ENCODE data around the gene MRPL49. TPM values are rescaled to one million over a fixed set of nuclear protein-coding genes. Genes with fewer than 3 reads are reported as not detected.

Gene MRPL49
- total RNA-seq, 1 experiment from 2014 or later: 55.9 TPM

DNA sequence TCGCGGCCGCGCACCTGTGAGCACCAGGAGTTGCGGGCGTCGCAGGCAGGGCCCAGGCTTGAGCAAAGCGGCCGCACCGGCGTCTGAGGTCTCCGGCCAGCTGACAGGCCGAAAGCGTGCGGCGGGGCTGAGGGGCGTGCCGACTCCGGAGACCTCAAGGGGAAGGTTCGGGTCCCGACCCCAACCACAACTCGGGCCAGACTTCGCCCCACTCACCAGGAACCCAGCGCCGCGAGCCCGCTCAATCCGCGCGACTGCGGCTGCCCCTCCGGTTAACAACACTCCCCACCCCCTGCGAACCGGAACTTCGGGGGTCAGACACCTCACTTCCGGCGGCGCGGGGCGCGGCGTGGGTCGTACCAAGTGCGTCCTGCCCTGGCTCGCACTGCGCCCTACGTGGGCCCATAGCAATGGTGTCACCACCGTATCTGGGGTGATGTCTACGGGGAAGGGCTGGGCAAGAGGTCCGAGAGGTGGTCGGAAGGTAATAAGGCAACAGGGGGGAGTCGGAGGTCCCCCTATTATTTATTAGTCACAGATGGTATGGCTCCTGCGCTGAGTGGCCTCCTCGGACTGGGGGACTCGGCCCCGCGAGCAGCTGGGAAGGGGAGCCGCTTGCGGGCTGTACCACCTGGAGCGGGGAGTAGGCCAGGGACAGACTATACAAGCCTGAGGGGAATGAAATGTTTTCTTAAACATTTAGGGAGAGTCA is 12.3 kb downstream of the MRPL49 start, which contains the start of gene SYVN1 (continued):
- TF ChIP-seq ZNF512 (CRISPR knock-in tag; IDR thresholded peaks at IDR 0.05; ENCODE audit: borderline replicate concordance): no peak
- no peak for TF ChIP-seq KAT7 (CRISPR knock-in tag; IDR thresholded peaks at IDR 0.05; ENCODE audit: borderline replicate concordance)
- no peak for TF ChIP-seq ZSCAN18 (CRISPR knock-in tag; IDR thresholded peaks at IDR 0.05)
- TF ChIP-seq NR1H2 (CRISPR knock-in tag; IDR thresholded peaks at IDR 0.05): no peak
- no peak for TF ChIP-seq MXD4 (CRISPR knock-in tag; IDR thresholded peaks at IDR 0.05; ENCODE audit: borderline replicate concordance)
- no peak for TF ChIP-seq ATF3 (CRISPR knock-in tag; conservative IDR thresholded peaks at IDR 0.05)
- TF ChIP-seq ZNF121 (CRISPR knock-in tag; IDR thresholded peaks at IDR 0.05): peak; percentile 39; the same call in 1 of the 2 replicates
- TF ChIP-seq FOXP4 (CRISPR knock-in tag; IDR thresholded peaks at IDR 0.05): peak; percentile 90
- TF ChIP-seq, protein P1, sequence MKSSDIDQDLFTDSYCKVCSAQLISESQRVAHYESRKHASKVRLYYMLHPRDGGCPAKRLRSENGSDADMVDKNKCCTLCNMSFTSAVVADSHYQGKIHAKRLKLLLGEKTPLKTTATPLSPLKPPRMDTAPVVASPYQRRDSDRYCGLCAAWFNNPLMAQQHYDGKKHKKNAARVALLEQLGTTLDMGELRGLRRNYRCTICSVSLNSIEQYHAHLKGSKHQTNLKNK (CRISPR knock-in tag; IDR thresholded peaks at IDR 0.05): no peak
- TF ChIP-seq ATF2 (CRISPR knock-in tag; IDR thresholded peaks at IDR 0.05; ENCODE audit: borderline replicate concordance, low read depth): no peak
- no peak for TF ChIP-seq TCF7 (CRISPR knock-in tag; IDR thresholded peaks at IDR 0.05; ENCODE audit: low read depth)
- no peak for TF ChIP-seq NR3C1 (CRISPR knock-in tag; conservative IDR thresholded peaks at IDR 0.05; ENCODE audit: low read depth)
- TF ChIP-seq GTF2I (CRISPR knock-in tag; conservative IDR thresholded peaks at IDR 0.05): no peak
- no peak for TF ChIP-seq ZNF263 (CRISPR knock-in tag; IDR thresholded peaks at IDR 0.05; ENCODE audit: low read depth)
- TF ChIP-seq PRRX2 (CRISPR knock-in tag; IDR thresholded peaks at IDR 0.05): no peak
- no peak for TF ChIP-seq NFATC4 (CRISPR knock-in tag; IDR thresholded peaks at IDR 0.05)
- no peak for TF ChIP-seq ZNF281 (CRISPR knock-in tag; IDR thresholded peaks at IDR 0.05)
- TF ChIP-seq, protein P2, sequence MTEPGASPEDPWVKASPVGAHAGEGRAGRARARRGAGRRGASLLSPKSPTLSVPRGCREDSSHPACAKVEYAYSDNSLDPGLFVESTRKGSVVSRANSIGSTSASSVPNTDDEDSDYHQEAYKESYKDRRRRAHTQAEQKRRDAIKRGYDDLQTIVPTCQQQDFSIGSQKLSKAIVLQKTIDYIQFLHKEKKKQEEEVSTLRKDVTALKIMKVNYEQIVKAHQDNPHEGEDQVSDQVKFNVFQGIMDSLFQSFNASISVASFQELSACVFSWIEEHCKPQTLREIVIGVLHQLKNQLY (CRISPR knock-in tag; IDR thresholded peaks at IDR 0.05): no peak
- TF ChIP-seq ELF4 (CRISPR knock-in tag; IDR thresholded peaks at IDR 0.05; ENCODE audit: low read depth): no peak
- no peak for TF ChIP-seq HMGXB4 (CRISPR knock-in tag; IDR thresholded peaks at IDR 0.05)
- TF ChIP-seq CREM (CRISPR knock-in tag; IDR thresholded peaks at IDR 0.05): peak; percentile 51; the same call in 1 of the 2 replicates
- no peak for TF ChIP-seq FOXJ3 (CRISPR knock-in tag; IDR thresholded peaks at IDR 0.05; ENCODE audit: borderline replicate concordance)
- TF ChIP-seq NFYB (CRISPR knock-in tag; conservative IDR thresholded peaks at IDR 0.05; ENCODE audit: low read depth): no peak
- TF ChIP-seq CDX4 (CRISPR knock-in tag; IDR thresholded peaks at IDR 0.05; ENCODE audit: borderline replicate concordance): no peak

Data from WTC11 (cell line).